HG03354 (cell line): Measurements from ENCODE around the gene ZNF644.

Experiments
- ATAC-seq: cut with Tn5 transposase; IDR thresholded peaks from one replicate; pipeline ENCODE4 v1.9.1; 2021; ENCODE audit warnings: mild to moderate bottlenecking; ENCODE audit not compliant: unreplicated experiment, poor library complexity, severe bottlenecking

ZNF644 gene

DNA sequence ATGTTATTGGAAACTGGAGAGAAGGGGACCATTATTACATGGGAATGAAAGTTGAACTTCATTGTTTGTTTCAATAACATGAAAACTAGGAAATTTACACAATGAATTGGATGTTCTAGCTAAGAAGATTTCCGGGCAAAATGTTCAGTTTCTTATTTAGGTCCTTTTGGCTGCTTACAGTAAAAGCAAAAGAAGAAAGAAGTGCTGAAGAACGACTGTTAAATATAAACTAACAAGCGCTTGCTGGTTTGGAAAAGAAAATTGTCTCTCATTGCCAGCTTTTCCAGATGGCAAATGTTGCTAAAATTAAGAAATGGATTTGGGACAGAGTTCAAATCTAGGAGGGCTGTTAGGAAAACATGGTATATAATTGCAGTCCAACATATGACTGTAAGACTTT is 139.6 kb downstream of the ZNF644 start:
- no peak for ATAC-seq

DNA sequence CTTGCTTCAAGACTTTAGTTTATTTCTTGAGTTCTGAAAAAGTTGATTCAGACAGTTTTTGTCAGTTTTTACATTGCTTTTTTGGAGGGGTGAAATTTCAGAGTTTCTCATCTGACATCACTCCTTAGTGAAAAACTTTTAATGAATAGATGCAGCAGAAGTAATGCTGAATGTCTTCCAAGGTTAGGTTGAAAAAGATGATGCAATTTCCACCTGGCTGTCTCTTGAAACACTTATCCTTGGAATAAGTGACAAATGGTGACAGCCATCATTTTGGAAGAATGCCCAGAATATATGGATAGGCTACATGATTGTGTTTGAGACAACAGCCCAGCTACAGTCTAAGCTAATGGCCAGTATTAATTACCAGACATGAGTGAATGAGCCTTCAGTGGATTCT is 140.8 kb downstream of the ZNF644 start:
- ATAC-seq: no peak

DNA sequence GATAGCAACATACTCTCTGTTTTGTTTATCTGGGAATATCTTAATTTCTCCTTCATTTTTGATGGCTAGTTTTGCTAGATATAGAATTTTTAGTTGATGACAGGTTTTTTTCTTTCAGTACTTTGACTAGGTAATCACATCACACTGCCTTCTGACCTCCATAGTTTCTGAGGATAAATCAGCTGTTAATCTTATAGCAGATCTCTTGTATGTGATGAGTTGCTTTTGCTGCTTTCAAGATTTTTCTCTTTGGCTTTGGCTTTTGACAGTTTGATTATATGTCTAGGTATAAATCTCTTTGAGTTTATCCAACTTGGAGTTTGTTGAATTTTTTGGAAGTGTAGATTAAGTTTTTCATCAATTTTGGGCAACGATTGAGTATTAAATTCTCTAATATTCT is 142.6 kb downstream of the ZNF644 start:
- ATAC-seq: no peak

DNA sequence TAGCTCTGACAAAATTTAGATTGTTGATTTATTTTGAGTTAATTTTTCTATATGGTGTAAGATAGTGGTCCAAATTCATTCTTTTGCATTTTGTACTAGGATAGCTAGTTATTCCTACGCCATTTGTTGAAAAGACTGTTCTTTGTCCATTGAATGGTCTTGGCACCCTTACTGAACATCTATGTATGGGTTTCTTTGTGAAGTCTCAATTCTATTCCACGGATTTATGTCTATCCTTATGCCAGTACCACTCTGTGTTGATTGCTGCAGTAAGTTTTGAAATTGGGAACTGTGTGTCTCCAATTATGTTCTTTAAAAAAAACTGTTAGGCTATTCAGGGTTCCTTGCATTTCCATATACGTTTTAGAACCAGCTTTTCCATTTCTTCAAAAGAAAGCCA is 145.7 kb downstream of the ZNF644 start:
- no peak for ATAC-seq
